Measurements from ENCODE around the gene ZNF778.

ZNF778 gene

DNA sequence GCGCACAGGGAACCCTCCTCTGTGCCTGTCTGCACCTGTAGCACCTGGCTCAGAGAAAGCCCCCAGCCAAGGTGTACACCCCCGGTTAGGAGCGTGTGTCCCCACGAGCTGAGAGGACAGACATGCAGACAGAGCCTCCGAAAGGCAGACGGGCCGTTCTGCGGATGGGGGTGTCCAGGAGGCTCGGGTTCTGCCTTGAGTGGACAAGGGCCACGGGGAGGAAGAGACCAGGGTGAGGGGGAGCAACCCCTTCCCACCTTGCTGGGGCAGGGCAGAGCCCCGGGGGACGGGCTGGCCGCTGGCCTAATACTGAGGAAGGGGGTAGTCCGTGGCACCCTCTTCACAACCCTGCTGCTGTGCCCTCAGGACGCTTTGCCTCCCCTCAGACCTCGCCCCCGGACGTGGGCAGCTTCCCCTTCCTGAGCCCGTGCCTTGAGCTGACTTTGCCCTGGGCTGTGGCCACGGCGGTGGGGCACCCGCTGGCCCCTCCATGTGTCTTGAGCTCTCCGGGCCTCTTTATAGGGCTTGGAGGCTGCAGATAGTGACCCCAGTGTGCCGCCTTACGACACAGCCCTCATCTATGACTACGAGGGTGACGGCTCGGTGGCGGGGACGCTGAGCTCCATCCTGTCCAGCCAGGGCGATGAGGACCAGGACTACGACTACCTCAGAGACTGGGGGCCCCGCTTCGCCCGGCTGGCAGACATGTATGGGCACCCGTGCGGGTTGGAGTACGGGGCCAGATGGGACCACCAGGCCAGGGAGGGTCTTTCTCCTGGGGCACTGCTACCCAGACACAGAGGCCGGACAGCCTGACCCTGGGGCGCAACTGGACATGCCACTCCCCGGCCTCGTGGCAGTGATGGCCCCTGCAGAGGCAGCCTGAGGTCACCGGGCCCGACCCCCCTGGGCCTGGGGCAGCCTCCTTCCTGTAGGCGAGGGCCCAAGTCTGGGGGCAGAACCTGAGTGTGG is 22.9 kb upstream of the ZNF778 start:
- no peak for DNase-seq

DNA sequence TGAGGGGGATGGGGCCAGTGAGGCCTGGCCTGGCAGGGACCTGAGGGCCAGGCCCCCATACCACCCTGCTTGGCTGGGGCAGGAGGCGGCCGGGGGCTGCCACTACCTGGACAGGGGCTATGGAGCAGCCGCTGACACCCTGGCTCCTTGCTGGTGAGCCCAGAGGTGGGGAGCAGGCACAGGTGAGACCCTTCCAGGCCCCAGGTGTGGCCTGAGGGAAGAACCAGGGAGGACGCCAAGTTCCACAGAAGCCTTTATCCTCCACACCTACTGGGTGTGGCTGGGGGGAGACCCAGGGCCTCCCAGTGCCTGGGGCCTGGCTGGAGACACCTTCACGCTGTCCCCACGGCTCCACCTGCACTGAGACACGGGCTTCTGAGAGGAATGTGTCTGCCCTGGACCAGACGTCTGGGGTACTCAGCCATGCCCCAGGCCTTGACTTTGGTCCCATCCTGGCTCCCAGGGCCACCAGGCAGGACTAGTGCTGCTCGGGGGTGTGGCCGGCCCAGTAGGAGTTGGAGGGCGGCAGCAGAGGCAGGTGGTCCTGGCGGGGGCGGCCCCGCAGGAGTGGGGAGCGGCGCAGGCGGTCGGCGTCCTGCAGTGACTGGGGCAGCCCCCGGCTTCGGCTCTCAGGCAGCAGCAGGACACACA is 21.9 kb upstream of the ZNF778 start:
- DNase-seq: no peak

DNA sequence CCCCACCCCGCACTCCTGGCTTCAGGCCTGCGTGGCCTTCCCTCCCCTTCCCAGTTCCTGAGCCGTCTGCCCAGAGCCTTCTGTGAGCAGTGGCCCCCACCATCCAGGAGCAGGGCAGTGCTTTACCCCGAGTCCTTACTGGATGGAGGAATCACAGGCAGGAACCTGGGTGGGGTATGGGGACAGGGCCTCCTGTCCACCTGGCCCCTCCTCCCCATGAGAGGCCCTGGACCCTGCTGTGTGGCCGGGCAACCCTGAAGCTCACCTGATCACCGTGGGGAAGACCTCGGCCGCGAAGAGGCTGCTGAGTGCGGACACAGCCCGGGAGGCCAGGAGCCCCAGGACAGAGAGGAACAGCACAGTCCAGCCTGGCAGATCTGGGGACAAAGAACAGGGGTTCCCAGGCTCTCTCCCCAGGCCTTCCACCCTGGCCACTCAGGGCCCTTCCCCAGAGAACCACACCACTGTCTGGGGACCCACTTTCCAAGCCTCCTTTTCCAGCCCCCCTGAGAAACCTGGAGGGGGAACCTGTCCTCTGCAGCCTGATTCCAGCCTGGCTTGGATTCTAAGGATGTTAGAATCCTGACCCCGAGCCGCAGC is 20.4 kb upstream of the ZNF778 start:
- no peak for DNase-seq

DNA sequence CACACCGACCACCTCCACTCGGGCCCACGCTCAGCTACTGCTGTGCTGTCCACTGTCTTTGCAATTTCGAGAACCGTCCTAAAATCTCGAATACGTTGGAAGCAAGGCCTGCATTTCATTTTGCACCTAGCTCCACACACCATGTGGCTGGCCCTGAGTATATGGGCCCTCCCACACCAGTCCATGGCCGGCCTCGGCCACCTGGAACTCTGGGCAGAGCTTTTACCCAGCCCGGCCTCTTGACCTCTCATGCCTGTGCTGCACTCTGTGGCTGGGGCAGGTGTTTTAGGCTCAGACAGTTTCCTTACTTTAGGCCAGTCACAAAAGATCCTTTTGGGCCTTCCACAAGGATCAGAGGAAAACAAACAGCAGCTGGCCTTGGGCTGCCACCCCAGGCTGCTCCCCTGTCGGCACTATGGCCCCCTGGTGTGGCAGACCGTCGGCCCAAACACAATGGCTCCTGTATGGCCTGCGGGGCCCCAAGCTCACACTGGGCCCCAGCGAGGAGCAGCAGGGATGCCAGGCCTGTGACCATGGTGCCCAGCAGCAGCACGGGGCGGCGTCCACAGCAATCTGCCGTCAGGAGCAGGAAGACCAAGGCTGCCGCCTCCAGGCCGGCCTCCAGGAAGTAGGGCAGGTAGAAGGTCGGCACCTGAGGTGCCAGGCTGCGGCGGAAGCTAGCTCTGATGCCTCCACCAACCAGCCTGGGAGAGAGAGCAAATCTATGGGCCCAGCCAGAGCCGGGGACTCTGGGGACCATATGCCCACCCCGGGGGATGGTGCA is 19.7 kb upstream of the ZNF778 start:
- no peak for DNase-seq

DNA sequence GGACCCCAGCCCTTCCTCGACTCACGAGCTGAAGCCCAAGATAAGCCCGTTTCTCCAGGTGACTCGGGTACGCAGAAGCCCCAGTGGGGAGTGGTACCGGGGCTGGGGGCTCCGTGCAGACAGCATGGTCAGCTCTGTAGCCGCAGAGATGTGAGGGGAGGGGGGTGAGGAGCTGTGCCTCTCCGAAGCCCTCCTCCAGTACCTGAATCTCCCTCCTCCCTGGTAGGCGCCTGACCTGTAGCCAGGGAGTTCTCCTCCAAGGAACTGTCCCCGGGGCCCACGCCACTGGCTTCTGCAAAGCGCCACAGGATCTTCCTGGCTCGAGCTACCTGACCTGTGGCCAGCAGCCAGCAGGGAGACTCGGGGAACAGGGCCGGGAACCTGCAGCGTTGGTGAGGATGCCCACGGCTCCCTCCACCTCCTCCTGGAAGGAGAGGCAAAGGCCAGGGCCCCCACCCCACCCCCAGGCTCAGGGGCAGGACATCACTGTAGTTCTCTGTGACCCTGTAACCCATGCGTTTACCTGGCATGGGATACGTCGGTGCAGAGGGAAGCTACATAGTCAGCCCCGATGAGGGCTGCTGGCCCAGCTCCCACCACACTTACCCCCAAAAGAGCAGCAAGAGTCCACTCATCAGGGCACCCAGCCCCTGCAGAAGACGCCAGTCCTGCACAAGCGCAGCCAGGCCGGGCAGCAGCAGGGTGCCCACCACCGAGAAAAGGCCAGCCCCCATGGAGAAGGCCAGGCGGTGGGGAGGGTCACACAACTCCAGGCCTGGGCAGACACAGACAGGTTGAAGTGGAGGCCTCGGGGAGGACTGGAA is 18.9 kb upstream of the ZNF778 start:
- no peak for DNase-seq

DNA sequence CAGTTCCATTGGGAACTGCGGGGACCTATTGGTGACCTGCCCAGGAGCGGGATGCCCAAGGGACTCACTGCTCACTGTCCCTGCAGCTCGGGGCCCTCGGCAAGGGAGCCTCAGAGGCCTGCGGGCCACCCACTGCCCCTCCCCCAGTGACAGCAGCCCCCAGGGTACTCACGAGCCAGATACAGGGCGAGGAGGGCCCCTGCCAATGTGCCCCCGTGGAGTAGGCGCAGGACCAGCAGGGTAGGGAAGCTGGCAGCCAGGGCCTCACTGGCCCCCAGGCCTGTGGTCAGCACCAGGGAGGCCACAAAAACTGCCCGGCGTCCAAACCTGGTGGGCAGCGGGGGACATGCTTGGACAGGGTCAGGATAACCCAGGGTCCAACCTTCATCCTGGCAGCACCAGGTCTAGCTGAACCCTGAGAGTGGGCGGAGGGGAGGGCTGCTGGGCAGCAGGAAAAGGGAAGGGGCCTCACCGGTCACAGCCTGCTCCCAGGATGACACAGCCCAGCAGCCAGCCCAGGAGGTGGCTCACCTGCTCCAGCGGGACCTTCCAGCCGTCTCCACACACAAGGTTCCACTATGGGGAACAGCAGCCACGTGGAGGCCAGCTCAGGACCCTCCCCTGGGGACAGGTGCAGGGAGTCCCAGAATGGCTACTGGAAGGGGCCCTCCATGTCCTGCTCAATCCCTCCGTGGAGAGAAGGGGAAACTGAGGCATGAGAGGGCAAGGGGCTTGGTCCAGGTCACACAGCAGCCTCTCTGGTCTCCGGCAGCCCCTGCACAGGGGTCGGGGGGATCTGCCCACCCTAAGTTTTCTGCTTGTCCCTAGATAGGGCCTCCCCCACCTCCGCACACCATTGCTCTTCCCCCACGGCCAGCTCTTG is 18.0 kb upstream of the ZNF778 start:
- DNase-seq: no peak

DNA sequence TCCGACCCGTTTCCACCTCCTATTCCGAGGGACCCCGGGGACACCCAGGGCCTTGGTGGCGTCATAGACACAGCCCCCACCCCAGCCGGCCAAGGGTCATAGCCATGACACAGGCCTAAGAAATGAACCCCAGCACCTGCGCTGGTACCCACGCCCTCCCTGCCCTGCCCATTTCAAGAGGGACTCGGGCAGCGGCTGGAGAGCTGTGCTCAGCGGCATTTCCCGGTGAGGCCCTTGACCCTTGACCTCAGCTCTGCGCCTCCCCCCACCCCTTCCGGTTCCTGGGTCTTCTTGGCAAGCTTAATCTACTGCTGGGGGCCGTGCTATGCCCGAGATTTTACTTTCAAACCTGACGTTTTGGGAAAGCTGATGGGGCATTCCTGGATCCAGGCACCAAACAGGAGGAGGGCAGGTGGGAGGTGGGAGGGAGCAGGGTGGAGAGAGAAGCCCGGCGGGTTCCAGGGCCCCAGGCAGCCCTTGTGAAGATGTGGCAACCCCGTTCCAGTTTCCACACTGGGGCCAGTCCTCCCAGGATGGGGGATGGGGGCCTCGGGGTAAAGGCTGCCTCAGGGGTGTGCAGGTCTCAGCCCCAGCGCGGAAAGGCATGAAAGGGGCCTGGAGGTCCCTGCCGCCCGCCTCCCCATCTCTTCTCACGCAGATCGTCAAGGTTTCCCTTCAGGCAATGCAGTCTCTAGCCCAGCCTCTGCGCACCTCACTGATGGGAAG is 17.2 kb upstream of the ZNF778 start, which contains the start of gene SLC22A31:
TSS of gene SLC22A31 (minus strand) at position 414 of the 726 bp plus-strand sequence. CDS start at position 378, 36 bp downstream.
- DNase-seq: no peak

DNA sequence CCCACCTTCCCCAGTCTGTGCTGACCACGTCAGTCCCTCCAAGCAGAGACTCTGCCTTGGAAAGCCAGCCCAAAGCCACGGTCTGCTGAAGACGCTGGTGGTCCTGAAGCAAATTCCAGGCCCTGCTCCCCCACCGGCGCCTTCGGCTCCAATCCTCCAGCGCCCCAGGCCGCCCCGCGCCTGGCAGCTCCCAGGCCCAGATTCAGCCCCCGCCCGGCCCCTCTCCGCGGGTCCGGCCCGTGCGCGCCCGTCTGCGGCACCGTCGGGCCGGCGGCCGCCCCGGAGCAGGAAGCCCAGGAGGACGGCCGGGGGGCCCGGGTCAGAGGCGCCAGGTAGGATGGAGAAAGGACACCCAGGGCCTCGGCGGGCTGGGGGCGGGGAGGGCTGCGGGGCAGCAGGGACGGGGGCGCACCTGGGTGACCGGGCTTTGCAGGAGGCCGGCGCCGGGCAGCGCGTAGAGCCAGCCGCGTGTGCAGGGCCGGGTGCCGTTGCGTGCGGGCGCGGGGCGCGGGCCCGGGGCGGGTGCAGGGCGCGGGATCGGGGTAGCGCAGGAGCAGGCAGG is 16.6 kb upstream of the ZNF778 start:
- no peak for DNase-seq

DNA sequence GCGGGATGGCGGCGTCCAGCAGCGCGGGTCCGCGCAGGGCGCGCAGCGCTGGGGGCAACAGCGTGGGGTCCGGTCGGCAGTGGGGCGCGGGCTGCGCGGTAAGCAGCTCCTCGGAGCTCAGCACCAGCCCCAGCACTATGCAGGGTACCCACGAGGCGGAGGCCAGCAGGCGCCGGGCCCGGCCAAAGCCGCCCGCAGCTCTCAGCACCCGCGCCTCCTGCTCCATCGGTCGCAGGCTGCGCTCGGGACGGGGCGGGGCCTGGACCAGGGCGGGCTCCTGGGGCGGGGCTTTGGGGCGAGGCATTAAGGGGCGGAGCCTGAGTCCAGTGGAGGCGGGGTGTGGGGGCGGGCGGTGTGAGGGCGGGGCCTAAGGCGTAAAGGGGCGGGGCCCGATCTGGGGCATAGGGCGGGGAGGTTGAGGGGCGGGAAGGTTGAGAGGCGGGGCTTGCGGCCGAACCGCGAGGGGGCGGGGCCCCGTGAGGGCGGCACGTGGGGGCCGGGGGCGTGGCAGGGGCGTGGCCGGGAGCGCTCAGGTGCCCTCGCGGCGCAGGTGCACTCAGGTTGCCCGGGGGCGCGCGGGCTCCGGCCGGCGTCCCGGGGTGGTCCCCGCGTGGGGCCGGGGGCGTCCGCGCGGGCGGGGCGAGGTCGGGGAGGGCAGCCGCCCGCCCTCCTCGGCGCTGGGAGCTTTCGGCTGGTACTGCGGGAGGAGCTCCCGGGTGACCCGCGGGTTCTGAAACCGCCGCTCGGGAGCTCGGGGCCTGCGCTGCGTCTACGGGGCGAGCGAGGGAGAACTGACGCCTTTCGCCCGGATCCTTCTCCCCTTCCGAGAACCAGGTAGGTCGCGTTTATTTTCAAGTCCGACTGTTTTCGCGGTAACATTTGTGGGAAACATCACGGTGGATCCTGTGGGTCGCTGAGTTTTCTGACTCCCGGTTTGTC is 15.8 kb upstream of the ZNF778 start:
- peak; percentile 9 for DNase-seq

DNA sequence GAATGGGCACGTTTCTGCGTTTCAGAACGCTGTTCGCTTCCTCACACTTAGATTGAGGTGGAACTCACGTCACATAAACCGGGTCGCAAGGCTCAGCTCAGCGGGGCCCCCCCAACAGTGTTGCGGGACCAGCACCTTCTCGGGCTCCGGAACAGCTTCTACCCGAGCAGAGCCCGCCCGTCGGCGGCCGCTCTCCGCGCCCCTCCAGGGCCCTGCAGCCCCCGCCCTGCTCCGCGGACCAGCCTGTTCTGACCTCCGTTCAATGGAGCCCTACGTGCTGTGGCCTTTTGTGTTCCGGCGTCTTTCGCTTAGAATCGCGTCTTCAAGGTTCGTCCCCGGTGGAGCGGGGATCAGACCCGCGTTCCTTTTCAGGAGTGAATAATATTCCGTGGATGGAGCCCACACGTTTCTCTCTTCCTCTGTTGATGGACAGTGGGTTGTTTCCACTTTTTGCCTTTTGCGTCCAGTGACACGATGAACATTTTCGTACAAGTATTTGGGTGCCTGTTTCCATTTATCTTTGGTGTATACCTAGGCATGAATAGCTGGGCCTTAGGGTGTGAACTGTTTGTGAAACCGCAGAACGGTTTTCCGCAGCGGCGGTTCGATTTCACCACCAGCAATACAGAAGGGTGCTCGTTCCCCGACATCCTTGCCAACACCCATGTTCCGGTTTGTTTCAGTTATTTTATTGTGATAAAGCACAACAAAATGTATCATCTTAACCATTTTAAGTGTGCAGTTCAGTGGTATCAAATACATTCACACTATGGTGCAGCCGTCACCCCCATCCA is 14.9 kb upstream of the ZNF778 start:
- no peak for DNase-seq

DNA sequence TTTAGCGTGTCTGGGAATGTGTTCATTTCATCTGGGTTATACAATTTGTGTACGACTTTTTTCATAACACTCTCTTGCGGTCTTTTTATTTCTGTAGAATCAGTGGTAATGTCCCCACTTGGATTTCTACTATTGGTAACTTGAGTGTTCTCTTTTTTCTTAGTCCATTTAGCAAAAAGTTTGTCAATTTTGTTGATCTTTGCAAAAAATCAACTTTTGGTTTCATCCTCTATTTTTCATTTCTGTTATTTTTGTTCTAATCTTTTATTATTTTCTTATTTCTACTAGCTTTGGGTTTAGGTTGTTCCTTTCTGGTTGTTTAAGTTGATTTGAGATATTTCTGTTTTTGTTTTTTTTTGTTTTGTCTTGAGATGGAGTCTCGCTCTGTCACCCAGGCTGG is 9.5 kb upstream of the ZNF778 start:
- DNase-seq: no peak

DNA sequence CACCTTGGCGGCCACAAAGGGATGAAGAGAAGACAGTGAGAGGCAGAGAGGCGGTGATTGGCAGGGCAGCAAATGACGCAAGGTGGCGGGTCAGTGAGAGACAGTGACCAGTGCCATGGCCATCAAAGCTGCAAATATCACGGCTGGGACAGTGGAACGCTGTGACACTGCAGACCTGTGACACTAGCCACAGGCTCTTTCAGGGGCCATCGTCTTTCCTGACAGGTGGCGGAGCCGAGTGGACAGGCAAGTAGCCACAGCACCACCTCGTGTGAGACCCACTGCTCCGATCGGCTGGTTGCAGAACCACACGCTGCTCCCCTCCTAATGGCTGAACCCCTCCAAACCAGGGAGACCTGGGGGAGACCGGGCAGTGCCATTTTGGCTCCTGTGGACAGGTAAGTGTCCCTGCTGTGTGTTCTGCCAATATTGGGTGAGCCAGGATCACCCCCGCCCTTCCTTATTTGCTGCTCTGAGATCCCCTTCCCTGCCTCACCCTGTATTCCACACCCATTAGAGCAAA is 7.9 kb upstream of the ZNF778 start:
- no peak for DNase-seq

DNA sequence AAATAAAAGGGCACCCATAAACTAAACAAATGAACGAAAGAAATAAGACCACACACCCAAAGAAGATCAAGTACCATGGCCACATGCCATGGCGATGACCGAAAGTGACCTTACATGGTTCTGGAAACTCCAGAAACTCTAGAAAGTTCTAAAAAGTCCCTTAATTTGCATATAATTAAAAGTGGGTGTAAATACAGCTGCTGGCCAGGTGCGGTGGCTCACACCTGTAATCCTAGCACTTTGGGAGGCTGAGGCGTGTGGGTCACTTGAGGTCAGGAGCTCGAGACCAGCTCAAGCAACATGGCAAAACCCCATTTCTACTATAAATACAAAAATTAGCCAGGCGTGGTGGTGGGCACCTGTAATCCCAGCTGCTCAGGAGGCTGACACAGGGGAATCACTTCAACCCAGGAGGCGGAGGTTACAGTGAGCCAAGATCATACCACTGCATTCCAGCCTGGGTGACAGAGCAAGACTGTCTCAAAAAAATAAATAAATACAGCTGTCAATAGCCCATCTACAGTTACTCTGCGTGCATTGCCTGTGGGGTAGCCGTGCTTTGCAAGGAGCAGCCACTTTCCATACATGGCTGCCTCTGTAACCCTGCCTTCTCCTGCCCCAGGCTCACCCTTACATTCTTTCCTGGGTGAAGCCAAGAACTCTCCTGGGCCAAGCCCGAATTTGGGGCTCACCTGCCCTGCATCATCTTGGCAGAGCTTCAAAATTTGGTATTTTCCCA is 7.2 kb upstream of the ZNF778 start:
- no peak for DNase-seq

DNA sequence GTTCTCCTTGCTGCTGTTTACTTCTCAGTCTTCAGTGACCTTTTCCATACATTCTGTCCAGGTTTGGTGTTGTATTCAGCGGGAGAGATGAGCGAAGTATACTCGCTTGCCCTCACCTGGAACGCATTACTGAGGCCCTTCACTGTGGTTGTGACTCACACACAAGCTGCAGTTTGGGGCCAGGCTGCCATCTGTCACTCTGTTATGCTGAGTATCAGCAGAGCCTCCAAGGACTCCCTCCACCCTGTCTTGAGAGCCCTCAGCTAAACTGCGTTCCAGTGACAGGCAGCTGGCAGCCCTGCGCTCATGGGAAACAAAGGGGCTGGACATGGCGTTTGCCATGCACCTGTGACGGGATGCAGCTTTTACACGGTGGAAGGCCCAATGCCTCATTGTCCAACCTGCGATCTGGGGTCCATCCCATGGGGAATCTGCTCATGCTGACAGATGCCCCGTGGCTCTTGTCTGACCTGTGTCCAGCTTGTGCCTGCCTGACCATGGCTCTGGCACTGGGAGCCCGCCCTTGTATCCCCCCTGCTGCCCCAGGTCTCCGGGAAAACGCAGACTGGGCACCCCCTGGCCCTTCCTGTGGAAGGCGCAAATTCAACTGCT is 6.5 kb upstream of the ZNF778 start:
- DNase-seq: no peak

DNA sequence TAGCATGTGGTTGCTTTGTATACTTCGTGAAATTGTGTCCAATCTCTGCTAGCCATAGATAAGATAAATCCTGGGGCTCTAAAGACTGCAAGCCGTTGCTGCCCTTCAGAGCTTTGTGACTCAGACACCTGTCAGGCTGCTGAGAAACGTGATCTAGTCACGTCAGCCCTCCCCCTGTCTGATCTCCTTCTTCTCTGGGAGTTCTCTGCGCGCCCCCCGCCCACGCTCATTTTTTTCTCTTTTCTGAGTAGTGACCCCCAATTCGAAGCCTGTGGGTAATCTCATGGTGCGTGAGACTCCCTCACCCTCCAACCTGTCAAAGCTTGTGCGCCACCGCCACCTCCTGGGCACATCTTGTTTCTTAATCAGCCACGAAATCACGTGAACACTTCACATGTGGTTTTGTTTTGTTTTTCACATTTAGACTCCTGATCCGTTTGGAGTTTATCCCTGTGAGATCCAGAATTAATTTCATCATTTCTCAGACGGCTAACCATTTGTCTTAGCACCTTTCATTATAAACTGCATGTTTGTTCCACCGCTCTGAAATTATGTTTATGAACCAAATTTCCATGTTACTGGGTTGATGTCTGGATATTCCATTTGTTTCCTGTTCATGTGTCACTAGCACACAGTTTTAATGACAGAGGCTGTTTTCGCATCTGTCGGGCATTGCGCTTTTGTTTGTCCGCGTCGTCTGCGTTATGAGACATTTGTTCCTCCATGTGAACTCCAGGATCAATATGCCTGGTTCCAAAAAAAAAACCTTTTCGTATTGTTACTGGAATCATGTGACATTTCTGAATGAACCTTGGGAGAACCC is 977 bp upstream of the ZNF778 start:
- DNase-seq: peak; percentile 8

DNA sequence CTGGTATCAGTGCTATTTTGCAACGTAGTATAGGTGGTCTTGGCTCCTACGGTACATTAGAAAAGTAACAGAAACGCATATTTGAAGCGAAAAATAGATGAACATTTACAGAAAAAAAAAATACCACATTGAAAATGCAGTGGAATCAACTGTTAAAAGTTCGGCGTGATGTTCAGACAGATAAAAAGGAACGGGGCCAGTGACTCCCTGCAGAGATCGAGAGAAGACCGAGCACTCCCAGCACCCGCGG is 440 bp upstream of the ZNF778 start:
- no peak for DNase-seq
